Natural killer cell treated with Interleukin-12 subunit alpha and Interleukin-12 subunit beta and Interleukin-15 and Interleukin-18, amount 100 ng/mL, for 72 hours (primary cell): ENCODE data around the gene PPEF2. TPM values are rescaled to one million over a fixed set of nuclear protein-coding genes. Genes with fewer than 3 reads are reported as not detected.

Experiments used
- total RNA-seq, 2 donors: library from RNA; stranded (reverse); gene quantifications; one replicate each; pipeline ENCODE4 v1.2.3, GENCODE V29; 2022

Gene PPEF2
- total RNA-seq, 2 donors from 2014 or later = not detected

Other genes with a start within 250 kb of the PPEF2 start
- 100 to 1,000 TPM; 107 to 159 TPM for gene G3BP2, start 229.0 kb downstream of the PPEF2 start, total RNA-seq
- 10 to 100 TPM; 49.6 to 59.4 TPM for gene USO1, start 177.9 kb downstream of the PPEF2 start, total RNA-seq
- gene NAAA, start 38.6 kb upstream of the PPEF2 start, total RNA-seq = 10 to 100 TPM; 17.5 to 48.2 TPM
- gene SDAD1, start 88.5 kb upstream of the PPEF2 start, total RNA-seq = 10 to 100 TPM; 57.8 to 67.9 TPM
- gene CXCL9, start 105.1 kb upstream of the PPEF2 start, total RNA-seq = 1 to 10 TPM in 1 of 2 donors, under 1 TPM in 1; 0.57 to 8.6 TPM
- 100 to 1,000 TPM in 1 of 2 donors, 1 to 10 TPM in 1; 2.0 to 117 TPM for gene CXCL10, start 121.0 kb upstream of the PPEF2 start, total RNA-seq
- gene CXCL11, start 133.6 kb upstream of the PPEF2 start, total RNA-seq = 1 to 10 TPM in 1 of 2 donors, not detected in 1; 2.5 TPM
- 1 to 10 TPM in 1 of 2 donors, not detected in 1; 5.4 TPM for gene ART3, start 172.3 kb upstream of the PPEF2 start, total RNA-seq
- gene NUP54, start 245.9 kb upstream of the PPEF2 start, total RNA-seq = 10 to 100 TPM; 63.7 to 66.6 TPM